Measurements from ENCODE around the gene THSD7B.

DNA sequence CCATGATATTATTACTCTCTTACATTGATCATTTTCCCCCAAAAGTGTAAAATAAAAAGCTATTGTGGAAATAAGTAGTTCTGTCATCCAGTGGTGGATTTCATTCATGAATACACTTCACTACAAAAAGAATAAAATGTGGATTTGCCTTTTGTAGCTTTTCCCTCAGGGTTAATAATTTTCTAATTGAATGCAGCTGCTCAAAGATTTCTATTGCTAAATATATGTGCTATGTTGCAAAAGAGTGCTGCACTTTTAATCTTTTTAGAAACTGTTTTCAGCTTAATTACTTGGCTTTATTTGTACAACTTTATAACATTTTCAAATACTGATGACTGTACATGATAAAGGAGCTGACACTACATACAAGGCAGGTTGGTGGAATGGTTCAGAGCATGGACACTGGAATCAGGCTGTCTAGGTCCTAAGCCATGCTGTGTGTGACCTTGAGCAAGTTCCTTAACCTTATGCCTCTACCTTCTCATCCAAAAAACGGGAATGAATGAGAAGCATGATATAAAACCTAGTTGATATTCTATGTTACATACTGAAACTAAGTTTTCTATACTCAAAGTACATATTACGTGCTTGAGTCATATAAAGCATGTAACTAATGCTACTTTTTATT, 128.8 kb downstream of the THSD7B start:
- TF ChIP-seq POLR2AphosphoS5 (IDR thresholded peaks at IDR 0.05): no peak
- TF ChIP-seq, protein P1, sequence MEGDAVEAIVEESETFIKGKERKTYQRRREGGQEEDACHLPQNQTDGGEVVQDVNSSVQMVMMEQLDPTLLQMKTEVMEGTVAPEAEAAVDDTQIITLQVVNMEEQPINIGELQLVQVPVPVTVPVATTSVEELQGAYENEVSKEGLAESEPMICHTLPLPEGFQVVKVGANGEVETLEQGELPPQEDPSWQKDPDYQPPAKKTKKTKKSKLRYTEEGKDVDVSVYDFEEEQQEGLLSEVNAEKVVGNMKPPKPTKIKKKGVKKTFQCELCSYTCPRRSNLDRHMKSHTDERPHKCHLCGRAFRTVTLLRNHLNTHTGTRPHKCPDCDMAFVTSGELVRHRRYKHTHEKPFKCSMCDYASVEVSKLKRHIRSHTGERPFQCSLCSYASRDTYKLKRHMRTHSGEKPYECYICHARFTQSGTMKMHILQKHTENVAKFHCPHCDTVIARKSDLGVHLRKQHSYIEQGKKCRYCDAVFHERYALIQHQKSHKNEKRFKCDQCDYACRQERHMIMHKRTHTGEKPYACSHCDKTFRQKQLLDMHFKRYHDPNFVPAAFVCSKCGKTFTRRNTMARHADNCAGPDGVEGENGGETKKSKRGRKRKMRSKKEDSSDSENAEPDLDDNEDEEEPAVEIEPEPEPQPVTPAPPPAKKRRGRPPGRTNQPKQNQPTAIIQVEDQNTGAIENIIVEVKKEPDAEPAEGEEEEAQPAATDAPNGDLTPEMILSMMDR (IDR thresholded peaks at IDR 0.05): no peak

Data from esophagus muscularis mucosa (tissue), 3 donors.